Measurements from ENCODE around the gene KRCC1. TPM values are rescaled to one million over a fixed set of nuclear protein-coding genes. Genes with fewer than 3 reads are reported as not detected.
A peak's percentile ranks its signal among the peaks of the same experiment; 100 is the strongest.

The KRCC1 gene
- total and polyA plus RNA-seq, 9 of the 15 experiments (the other 6 are each of a cell fraction or from before 2014, with no cell fraction given): 1.9 to 6.0 (median 2.2) TPM

DNA sequence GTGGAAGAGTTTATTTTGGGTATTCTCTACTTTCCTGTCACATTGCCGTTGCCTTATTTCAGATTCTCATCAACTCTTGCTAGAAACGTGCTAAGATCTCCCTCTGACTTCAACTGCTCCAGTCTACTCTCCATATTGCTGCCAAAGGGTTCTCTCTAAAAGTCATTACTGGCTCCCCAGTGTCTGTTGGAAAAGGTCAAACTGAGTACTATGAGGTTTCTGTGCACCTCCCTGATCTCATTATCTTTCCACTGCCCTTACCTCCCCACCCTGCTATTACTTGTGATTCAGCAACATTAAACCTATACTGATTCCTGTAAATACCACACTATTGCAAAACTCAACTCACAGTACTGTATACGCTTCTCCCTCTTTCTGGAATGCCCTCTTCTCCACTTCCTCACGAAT is 1.9 kb upstream of the KRCC1 start (continued):
- TF ChIP-seq, protein P1, sequence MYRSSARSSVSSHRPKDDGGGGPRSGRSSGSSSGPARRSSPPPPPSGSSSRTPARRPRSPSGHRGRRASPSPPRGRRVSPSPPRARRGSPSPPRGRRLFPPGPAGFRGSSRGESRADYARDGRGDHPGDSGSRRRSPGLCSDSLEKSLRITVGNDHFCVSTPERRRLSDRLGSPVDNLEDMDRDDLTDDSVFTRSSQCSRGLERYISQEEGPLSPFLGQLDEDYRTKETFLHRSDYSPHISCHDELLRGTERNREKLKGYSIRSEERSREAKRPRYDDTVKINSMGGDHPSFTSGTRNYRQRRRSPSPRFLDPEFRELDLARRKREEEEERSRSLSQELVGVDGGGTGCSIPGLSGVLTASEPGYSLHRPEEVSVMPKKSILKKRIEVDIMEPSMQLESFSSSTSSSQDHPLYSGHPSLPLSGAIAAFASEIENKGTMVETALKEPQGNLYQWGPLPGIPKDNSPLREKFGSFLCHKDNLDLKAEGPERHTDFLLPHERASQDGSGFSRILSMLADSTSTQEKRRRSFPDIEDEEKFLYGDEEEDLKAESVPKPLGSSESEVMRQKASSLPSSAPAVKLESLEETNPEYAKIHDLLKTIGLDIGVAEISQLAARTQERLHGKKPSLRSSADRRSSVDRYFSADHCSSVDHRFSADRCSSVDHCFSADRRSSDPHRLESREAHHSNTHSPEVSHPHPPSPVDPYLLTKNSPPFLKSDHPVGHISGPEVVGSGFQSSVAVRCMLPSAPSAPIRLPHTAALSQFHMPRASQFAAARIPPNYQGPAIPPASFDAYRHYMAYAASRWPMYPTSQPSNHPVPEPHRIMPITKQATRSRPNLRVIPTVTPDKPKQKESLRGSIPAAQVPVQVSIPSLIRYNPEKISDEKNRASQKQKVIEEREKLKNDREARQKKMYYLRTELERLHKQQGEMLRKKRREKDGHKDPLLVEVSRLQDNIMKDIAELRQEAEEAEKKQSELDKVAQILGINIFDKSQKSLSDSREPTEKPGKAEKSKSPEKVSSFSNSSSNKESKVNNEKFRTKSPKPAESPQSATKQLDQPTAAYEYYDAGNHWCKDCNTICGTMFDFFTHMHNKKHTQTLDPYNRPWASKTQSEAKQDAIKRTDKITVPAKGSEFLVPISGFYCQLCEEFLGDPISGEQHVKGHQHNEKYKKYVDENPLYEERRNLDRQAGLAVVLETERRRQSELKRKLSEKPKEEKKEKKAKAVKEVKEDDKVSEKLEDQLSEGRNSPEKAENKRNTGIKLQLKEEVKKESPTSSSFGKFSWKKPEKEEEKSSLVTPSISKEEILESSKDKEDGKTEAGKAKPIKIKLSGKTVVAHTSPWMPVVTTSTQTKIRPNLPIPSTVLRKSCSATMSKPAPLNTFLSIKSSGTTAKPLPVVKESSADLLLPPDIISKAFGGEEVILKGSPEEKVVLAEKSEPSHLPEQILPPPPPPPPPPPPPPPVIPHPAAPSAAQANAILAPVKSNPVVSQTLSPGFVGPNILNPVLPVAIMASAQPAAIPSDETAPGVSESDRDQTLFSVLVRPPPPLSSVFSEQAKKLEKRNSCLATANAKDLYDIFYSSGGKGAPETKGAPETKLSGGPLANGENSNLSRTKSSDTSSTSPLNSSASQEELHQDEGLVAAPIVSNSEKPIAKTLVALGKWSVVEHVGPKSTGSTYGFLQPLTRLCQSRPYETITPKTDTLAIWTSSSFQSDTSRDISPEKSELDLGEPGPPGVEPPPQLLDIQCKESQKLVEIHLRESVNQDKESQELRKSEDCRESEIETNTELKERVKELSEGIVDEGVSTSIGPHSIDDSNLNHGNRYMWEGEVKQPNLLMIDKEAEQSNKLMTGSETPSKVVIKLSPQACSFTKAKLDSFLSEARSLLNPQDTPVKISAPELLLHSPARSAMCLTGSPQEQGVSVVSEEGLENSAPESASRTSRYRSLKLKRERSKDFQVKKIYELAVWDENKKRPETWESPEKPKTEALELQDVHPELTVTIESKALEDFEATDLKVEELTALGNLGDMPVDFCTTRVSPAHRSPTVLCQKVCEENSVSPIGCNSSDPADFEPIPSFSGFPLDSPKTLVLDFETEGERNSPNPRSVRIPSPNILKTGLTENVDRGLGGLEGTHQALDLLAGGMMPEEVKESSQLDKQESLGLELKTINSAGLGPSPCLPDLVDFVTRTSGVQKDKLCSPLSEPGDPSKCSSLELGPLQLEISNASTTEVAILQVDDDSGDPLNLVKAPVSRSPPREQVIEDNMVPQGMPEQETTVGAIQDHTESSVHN (IDR thresholded peaks at IDR 0.05; ENCODE audit: borderline replicate concordance in 1 of 2, low read depth in 1 of 2): no peak
- no peak for TF ChIP-seq PTRF (tag; IDR thresholded peaks at IDR 0.05)
- no peak for TF ChIP-seq SIN3B (IDR thresholded peaks at IDR 0.05; ENCODE audit: low read depth)
- no peak for TF ChIP-seq HDGF (IDR thresholded peaks at IDR 0.05)
- TF ChIP-seq, protein P2, sequence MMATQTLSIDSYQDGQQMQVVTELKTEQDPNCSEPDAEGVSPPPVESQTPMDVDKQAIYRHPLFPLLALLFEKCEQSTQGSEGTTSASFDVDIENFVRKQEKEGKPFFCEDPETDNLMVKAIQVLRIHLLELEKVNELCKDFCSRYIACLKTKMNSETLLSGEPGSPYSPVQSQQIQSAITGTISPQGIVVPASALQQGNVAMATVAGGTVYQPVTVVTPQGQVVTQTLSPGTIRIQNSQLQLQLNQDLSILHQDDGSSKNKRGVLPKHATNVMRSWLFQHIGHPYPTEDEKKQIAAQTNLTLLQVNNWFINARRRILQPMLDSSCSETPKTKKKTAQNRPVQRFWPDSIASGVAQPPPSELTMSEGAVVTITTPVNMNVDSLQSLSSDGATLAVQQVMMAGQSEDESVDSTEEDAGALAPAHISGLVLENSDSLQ (IDR thresholded peaks at IDR 0.05): no peak
- TF ChIP-seq MECOM (CRISPR knock-in tag; IDR thresholded peaks at IDR 0.05): no peak
- no peak for TF ChIP-seq ETV1 (tag; conservative IDR thresholded peaks at IDR 0.05; ENCODE audit: low read depth)
- TF ChIP-seq NFRKB (IDR thresholded peaks at IDR 0.05; ENCODE audit: low read depth): peak; percentile 62; the same call in 1 of the 2 replicates
- no peak for TF ChIP-seq SAFB2 (IDR thresholded peaks at IDR 0.05; ENCODE audit: borderline replicate concordance, low read depth, low read length, severe bottlenecking)
- no peak for TF ChIP-seq RFX5 (IDR thresholded peaks at IDR 0.05; ENCODE audit: low read depth, low read length)
- TF ChIP-seq ZNF23 (CRISPR knock-in tag; IDR thresholded peaks at IDR 0.05): no peak
- no peak for TF ChIP-seq EZH2 (IDR thresholded peaks at IDR 0.05; ENCODE audit: borderline replicate concordance, low read depth, low read length)
- TF ChIP-seq RBM25 (IDR thresholded peaks at IDR 0.05; ENCODE audit: low read depth, low read length, severe bottlenecking): no peak
- TF ChIP-seq CBFB (CRISPR knock-in tag; IDR thresholded peaks at IDR 0.05): no peak
- no peak for TF ChIP-seq ZNF133 (CRISPR knock-in tag; IDR thresholded peaks at IDR 0.05)
- TF ChIP-seq ZNF263 (CRISPR knock-in tag; IDR thresholded peaks at IDR 0.05; ENCODE audit: borderline replicate concordance): no peak
- no peak for TF ChIP-seq ZNF184 (CRISPR knock-in tag; IDR thresholded peaks at IDR 0.05)
- TF ChIP-seq C11orf30 (IDR thresholded peaks at IDR 0.05; ENCODE audit: low read depth): peak; percentile 81
- no peak for TF ChIP-seq ZNF696 (CRISPR knock-in tag; conservative IDR thresholded peaks at IDR 0.05)
- TF ChIP-seq ZNF77 (CRISPR knock-in tag; IDR thresholded peaks at IDR 0.05): no peak
- no peak for TF ChIP-seq ZNF707 (CRISPR knock-in tag; conservative IDR thresholded peaks at IDR 0.05)
- TF ChIP-seq PHF8 (IDR thresholded peaks at IDR 0.05; ENCODE audit: borderline replicate concordance, low read length): no peak
- TF ChIP-seq CCNT2 (IDR thresholded peaks at IDR 0.05; ENCODE audit: borderline replicate concordance, extremely low read depth, insufficient read length, low read depth, low read length): no peak
